Gastrocnemius medialis (tissue), 4 donors: ENCODE results near the gene LARP4.

Experiments
- CTCF ChIP-seq, 5 experiments: fragments of 450-650 bp in 3 of 5; fragments of 200-600 bp in 2 of 5; sonication (generic) in 2 of 5; IDR thresholded peaks in 4 of 5; conservative IDR thresholded peaks in 1 of 5; 1 replicate in 4 of 5; 2 replicates in 1 of 5; pipeline ENCODE4 v1.5.1; 2016 to 2019; ENCODE audit warnings: antibody characterized with exemption in 5 of 5, mild to moderate bottlenecking in 3 of 5, moderate library complexity in 3 of 5
- POLR2A ChIP-seq, 2 donors: fragments of 450-650 bp; IDR thresholded peaks; one replicate each; pipeline ENCODE4 v1.6.1; 2017; ENCODE audit warnings: antibody characterized with exemption in 2 of 2, mild to moderate bottlenecking in 2 of 2, moderate library complexity in 2 of 2

- TF ChIP-seq CTCF (IDR thresholded peaks at IDR 0.05 in 4 of 5, conservative IDR thresholded peaks at IDR 0.05 in 1 of 5) (no peak), POLR2A (IDR thresholded peaks at IDR 0.05) (no peak)
Observed at GRCh38 chr12:50507474-50507838, 106.8 kb downstream of the LARP4 start.
